ENCODE results near the gene NUBP1. TPM values are rescaled to one million over a fixed set of nuclear protein-coding genes. Genes with fewer than 3 reads are reported as not detected.

NUBP1 gene
- total RNA-seq, 1 donor from 2014 or later, result 26.0 TPM

GRCh38 chr16:10728003-10728887 lies 15.4 kb upstream of the NUBP1 start:
- DNase-seq (ENCODE audit: low read depth), result no peak
- TF ChIP-seq CTCF (IDR thresholded peaks at IDR 0.05; ENCODE audit: insufficient read depth, low read length, poor library complexity, severe bottlenecking), result no peak
- Histone ChIP-seq H3K36me3 (ENCODE audit: control insufficient read depth, insufficient read depth, low read length) (no peaks in the 10 kb centered on the region), H3K27me3 (ENCODE audit: control insufficient read depth, insufficient read depth, low read length) (no peaks in the 10 kb centered on the region), H3K4me3 (ENCODE audit: low read depth, low read length) (no peak overlapping the region)

GRCh38 chr16:10729104-10730048 lies 14.3 kb upstream of the NUBP1 start:
- no peak for DNase-seq (ENCODE audit: low read depth)
- H3K36me3 ChIP-seq (ENCODE audit: control insufficient read depth, insufficient read depth, low read length), result no peaks in the 10 kb centered on the region
- peak; percentile 17 for TF ChIP-seq CTCF (IDR thresholded peaks at IDR 0.05; ENCODE audit: insufficient read depth, low read length, poor library complexity, severe bottlenecking)
- H3K27me3 ChIP-seq (ENCODE audit: control insufficient read depth, insufficient read depth, low read length), result no peaks in the 10 kb centered on the region
- H3K4me3 ChIP-seq (ENCODE audit: low read depth, low read length), result no peak overlapping the region

- Histone ChIP-seq H3K4me3 (ENCODE audit: low read depth, low read length) (no peak overlapping the region), H3K27me3 (ENCODE audit: control insufficient read depth, insufficient read depth, low read length) (no peaks in the 10 kb centered on the region), H3K36me3 (ENCODE audit: control insufficient read depth, insufficient read depth, low read length) (no peaks in the 10 kb centered on the region)
- no peak for TF ChIP-seq CTCF (IDR thresholded peaks at IDR 0.05; ENCODE audit: insufficient read depth, low read length, poor library complexity, severe bottlenecking)
- DNase-seq (ENCODE audit: low read depth), result no peak
These were observed 11.9 kb upstream of the NUBP1 start for GRCh38 chr16:10731790-10732189.

GRCh38 chr16:10737068-10737625 lies 6.5 kb upstream of the NUBP1 start:
- Histone ChIP-seq H3K27me3 (ENCODE audit: control insufficient read depth, insufficient read depth, low read length) (no peaks in the 10 kb centered on the region), H3K4me3 (ENCODE audit: low read depth, low read length) (no peak overlapping the region), H3K36me3 (ENCODE audit: control insufficient read depth, insufficient read depth, low read length) (no peaks in the 10 kb centered on the region)
- peak; percentile 90 for TF ChIP-seq CTCF (IDR thresholded peaks at IDR 0.05; ENCODE audit: insufficient read depth, low read length, poor library complexity, severe bottlenecking)
- DNase-seq (ENCODE audit: low read depth), result no peak

GRCh38 chr16:10738231-10739077 lies 5.2 kb upstream of the NUBP1 start:
- Histone ChIP-seq H3K36me3 (ENCODE audit: control insufficient read depth, insufficient read depth, low read length) (no peaks in the 10 kb centered on the region), H3K27me3 (ENCODE audit: control insufficient read depth, insufficient read depth, low read length) (no peaks in the 10 kb centered on the region), H3K4me3 (ENCODE audit: low read depth, low read length) (no peak overlapping the region)
- TF ChIP-seq CTCF (IDR thresholded peaks at IDR 0.05; ENCODE audit: insufficient read depth, low read length, poor library complexity, severe bottlenecking), result no peak
- DNase-seq (ENCODE audit: low read depth), result peak; percentile 32

Data from kidney epithelial cell (primary cell).